GM04503 (cell line): Measurements from ENCODE around the gene ACAP2.
A peak's percentile ranks its signal among the peaks of the same experiment; 100 is the strongest.
"Not testable (repeated sequence)": the region's sequence is repeated elsewhere in the genome, so short reads cannot be mapped to it uniquely, and the experiment has no call there.

Experiments used
- DNase-seq: peaks from one replicate; pipeline ENCODE4 v3.0.0-alpha.2; 2012; ENCODE audit warnings: low read depth

The ACAP2 gene

GRCh38 chr3:195441992-195442572 lies 738 bp downstream of the ACAP2 start:
- peak; percentile 17 for DNase-seq

GRCh38 chr3:195441476-195441991 lies 1.3 kb downstream of the ACAP2 start:
- DNase-seq, result peak; percentile 8

- DNase-seq, result no peak
Measured at GRCh38 chr3:195441051-195441450, 1.8 kb downstream of the ACAP2 start.

- DNase-seq, result no peak
Measured at GRCh38 chr3:195440379-195440778, 2.4 kb downstream of the ACAP2 start.

GRCh38 chr3:195438371-195438770 lies 4.4 kb downstream of the ACAP2 start:
- no peak for DNase-seq

GRCh38 chr3:195425849-195426248 lies 17.0 kb downstream of the ACAP2 start:
- no peak for DNase-seq

- no peak for DNase-seq
Measured at GRCh38 chr3:195423818-195424217, 19.0 kb downstream of the ACAP2 start.

GRCh38 chr3:195421400-195421799 lies 21.4 kb downstream of the ACAP2 start:
- no peak for DNase-seq

GRCh38 chr3:195416795-195417194 lies 26.0 kb downstream of the ACAP2 start:
- no peak for DNase-seq

- DNase-seq, result peak; percentile 26
Measured at GRCh38 chr3:195411836-195412235, 31.0 kb downstream of the ACAP2 start.

GRCh38 chr3:195410546-195410945 lies 32.3 kb downstream of the ACAP2 start:
- DNase-seq, result no peak

GRCh38 chr3:195407531-195408409 lies 35.0 kb downstream of the ACAP2 start:
- DNase-seq, result no peak

GRCh38 chr3:195405651-195406050 lies 37.2 kb downstream of the ACAP2 start:
- DNase-seq, result no peak

GRCh38 chr3:195403841-195404408 lies 38.9 kb downstream of the ACAP2 start:
- no peak for DNase-seq

GRCh38 chr3:195403244-195403643 lies 39.6 kb downstream of the ACAP2 start:
- DNase-seq, result no peak

GRCh38 chr3:195401943-195402342 lies 40.9 kb downstream of the ACAP2 start:
- DNase-seq, result no peak

- not testable (repeated sequence) for DNase-seq
Measured at GRCh38 chr3:195398460-195398859, 44.4 kb downstream of the ACAP2 start.

GRCh38 chr3:195397524-195397923 lies 45.3 kb downstream of the ACAP2 start:
- DNase-seq, result no peak

GRCh38 chr3:195395208-195395816 lies 47.5 kb downstream of the ACAP2 start:
- no peak for DNase-seq

GRCh38 chr3:195394700-195395099 lies 48.1 kb downstream of the ACAP2 start:
- DNase-seq, result no peak

GRCh38 chr3:195394024-195394423 lies 48.8 kb downstream of the ACAP2 start:
- DNase-seq, result no peak

GRCh38 chr3:195388380-195388779 lies 54.4 kb downstream of the ACAP2 start:
- no peak for DNase-seq

- DNase-seq, result no peak
Measured at GRCh38 chr3:195386739-195387138, 56.1 kb downstream of the ACAP2 start.
